ENCODE results near the gene S100A13.
"Not testable (repeated sequence)": the region's sequence is repeated elsewhere in the genome, so short reads cannot be mapped to it uniquely, and the experiment has no call there.

Gene S100A13

GRCh38 chr1:153669606-153670005, 42.3 kb upstream of the S100A13 start:
- no peaks in the 10 kb centered on the region for H3K27me3 ChIP-seq (ENCODE audit: insufficient read depth, low read depth, severe bottlenecking)
- no peaks in the 10 kb centered on the region for H3K9me3 ChIP-seq (ENCODE audit: severe bottlenecking)
- DNase-seq = no peak
- peak overlapping the region; percentile 96 for H3K27ac ChIP-seq
- no peak for TF ChIP-seq CTCF (IDR thresholded peaks at IDR 0.05; ENCODE audit: low read depth, low read length)
- peak overlapping the region; percentile 97 for H3K4me3 ChIP-seq (ENCODE audit: low read depth, low read length)
- H3K36me3 ChIP-seq = peaks cover 61% of the 10 kb centered on the region

GRCh38 chr1:153668672-153669071, 41.4 kb upstream of the S100A13 start:
- H3K36me3 ChIP-seq = peaks cover 71% of the 10 kb centered on the region

GRCh38 chr1:153667439-153667838, 40.1 kb upstream of the S100A13 start:
- Histone ChIP-seq H3K4me3 (ENCODE audit: low read depth, low read length) (no peak overlapping the region), H3K36me3 (peaks cover 83% of the 10 kb centered on the region), H3K27me3 (ENCODE audit: insufficient read depth, low read depth, severe bottlenecking) (no peaks in the 10 kb centered on the region), H3K9me3 (ENCODE audit: severe bottlenecking) (no peaks in the 10 kb centered on the region), H3K27ac (no peak overlapping the region)
- no peak for DNase-seq
- no peak for TF ChIP-seq CTCF (IDR thresholded peaks at IDR 0.05; ENCODE audit: low read depth, low read length)

More at GRCh38 chr1:153668672-153669071, 41.4 kb upstream of the S100A13 start:
- not testable (repeated sequence) for H3K4me3 ChIP-seq (ENCODE audit: low read depth, low read length); H3K27me3 ChIP-seq (ENCODE audit: insufficient read depth, low read depth, severe bottlenecking); H3K9me3 ChIP-seq (ENCODE audit: severe bottlenecking); H3K27ac ChIP-seq; DNase-seq

- Histone ChIP-seq H3K27me3 (ENCODE audit: insufficient read depth, low read depth, severe bottlenecking) (no peaks in the 10 kb centered on the region), H3K27ac (no peak overlapping the region; the same call in 1 of the 2 replicates), H3K9me3 (ENCODE audit: severe bottlenecking) (no peaks in the 10 kb centered on the region), H3K36me3 (peaks cover 90% of the 10 kb centered on the region), H3K4me3 (ENCODE audit: low read depth, low read length) (no peak overlapping the region)
- DNase-seq = no peak
- no peak for TF ChIP-seq CTCF (IDR thresholded peaks at IDR 0.05; ENCODE audit: low read depth, low read length)
These were observed 35.9 kb upstream of the S100A13 start for GRCh38 chr1:153663211-153663610.

GRCh38 chr1:153662269-153662668, 35.0 kb upstream of the S100A13 start:
- Histone ChIP-seq H3K36me3 (peaks cover 81% of the 10 kb centered on the region), H3K4me3 (ENCODE audit: low read depth, low read length) (no peak overlapping the region), H3K9me3 (ENCODE audit: severe bottlenecking) (no peaks in the 10 kb centered on the region), H3K27ac (no peak overlapping the region; the same call in 1 of the 2 replicates), H3K27me3 (ENCODE audit: insufficient read depth, low read depth, severe bottlenecking) (no peaks in the 10 kb centered on the region)
- TF ChIP-seq CTCF (IDR thresholded peaks at IDR 0.05; ENCODE audit: low read depth, low read length) = no peak
- no peak for DNase-seq

- no peak overlapping the region for H3K4me3 ChIP-seq (ENCODE audit: low read depth, low read length)
- H3K36me3 ChIP-seq = peaks cover 70% of the 10 kb centered on the region
- H3K27me3 ChIP-seq (ENCODE audit: insufficient read depth, low read depth, severe bottlenecking) = no peaks in the 10 kb centered on the region
- H3K9me3 ChIP-seq (ENCODE audit: severe bottlenecking) = no peaks in the 10 kb centered on the region
- H3K27ac ChIP-seq = peak overlapping the region; percentile 9
- no peak for TF ChIP-seq CTCF (IDR thresholded peaks at IDR 0.05; ENCODE audit: low read depth, low read length)
- DNase-seq = no peak
These were observed 33.9 kb upstream of the S100A13 start for GRCh38 chr1:153661111-153661708.

All from WERI-Rb-1 (cell line).